Karpas-422 (cell line): ENCODE results near the gene TMF1. TPM values are rescaled to one million over a fixed set of nuclear protein-coding genes. Genes with fewer than 3 reads are reported as not detected.

Experiments used
- DNase-seq: peaks from one replicate; pipeline ENCODE4 v3.0.0-alpha.2; 2015
- H2AFZ ChIP-seq: fragments of 200-600 bp; sonication (generic); 2 replicates; pipeline ENCODE4 v1.6.1; 2014; ENCODE audit warnings: antibody characterized with exemption, low read length, mixed read lengths
- H3K27ac ChIP-seq: fragments of 200-600 bp; sonication (generic); 2 replicates; pipeline ENCODE4 v1.5.1; 2014; ENCODE audit warnings: mild to moderate bottlenecking, low read length, moderate library complexity
- H3K27me3 ChIP-seq: fragments of 200-600 bp; sonication (generic); 2 replicates; pipeline ENCODE4 v1.6.1; 2014; ENCODE audit warnings: low read length, mixed read lengths
- H3K36me3 ChIP-seq: fragments of 200-600 bp; sonication (generic); 2 replicates; pipeline ENCODE4 v1.6.1; 2014; ENCODE audit warnings: low read length, mixed read lengths; ENCODE audit not compliant: insufficient read depth
- H3K4me1 ChIP-seq: fragments of 200-600 bp; sonication (generic); 2 replicates; pipeline ENCODE4 v1.6.1; 2014; ENCODE audit warnings: mild to moderate bottlenecking, low read length, mixed read lengths
- H3K4me2 ChIP-seq: fragments of 200-600 bp; sonication (generic); 2 replicates; pipeline ENCODE4 v1.6.1; 2014; ENCODE audit warnings: low read length, low read depth, mild to moderate bottlenecking; ENCODE audit not compliant: poor library complexity, severe bottlenecking
- H3K4me3 ChIP-seq: fragments of 200-600 bp; sonication (generic); 2 replicates; pipeline ENCODE4 v1.5.1; 2014; ENCODE audit warnings: mild to moderate bottlenecking, antibody characterized with exemption, low read length, mixed read lengths
- H3K79me2 ChIP-seq: fragments of 200-600 bp; sonication (generic); 2 replicates; pipeline ENCODE4 v1.6.1; 2014; ENCODE audit warnings: mild to moderate bottlenecking, low read length, mixed read lengths
- H3K9ac ChIP-seq: fragments of 200-600 bp; sonication (generic); 2 replicates; pipeline ENCODE4 v1.6.0; 2014; ENCODE audit warnings: low read length
- H3K9me2 ChIP-seq: fragments of 200-600 bp; sonication (generic), shearing (Covaris generic); replicated peaks from 2 replicates; pipeline ENCODE4 v1.6.0; 2014; ENCODE audit warnings: mild to moderate bottlenecking, low read length, moderate library complexity; ENCODE audit not compliant: insufficient read depth
- H3K9me3 ChIP-seq: fragments of 300-700, 200-600 bp; sonication (generic); 2 replicates; pipeline ENCODE4 v1.6.1; 2014; ENCODE audit warnings: low read length, mixed read lengths
- H4K20me1 ChIP-seq: fragments of 200-600 bp; sonication (generic); 2 replicates; pipeline ENCODE4 v1.6.1; 2014; ENCODE audit warnings: mild to moderate bottlenecking, antibody characterized with exemption, low read length, low read depth; ENCODE audit not compliant: insufficient read depth
- total RNA-seq: library from RNA; depleted of rRNA; stranded (reverse); fragments of >200 nt; shearing (Covaris generic); gene quantifications from 2 replicates; pipeline ENCODE4 v1.2.3, GENCODE V29; 2014; ENCODE audit warnings: low replicate concordance

The TMF1 gene
- total RNA-seq, 1 experiment from 2014 or later, result 25.2 TPM

DNA sequence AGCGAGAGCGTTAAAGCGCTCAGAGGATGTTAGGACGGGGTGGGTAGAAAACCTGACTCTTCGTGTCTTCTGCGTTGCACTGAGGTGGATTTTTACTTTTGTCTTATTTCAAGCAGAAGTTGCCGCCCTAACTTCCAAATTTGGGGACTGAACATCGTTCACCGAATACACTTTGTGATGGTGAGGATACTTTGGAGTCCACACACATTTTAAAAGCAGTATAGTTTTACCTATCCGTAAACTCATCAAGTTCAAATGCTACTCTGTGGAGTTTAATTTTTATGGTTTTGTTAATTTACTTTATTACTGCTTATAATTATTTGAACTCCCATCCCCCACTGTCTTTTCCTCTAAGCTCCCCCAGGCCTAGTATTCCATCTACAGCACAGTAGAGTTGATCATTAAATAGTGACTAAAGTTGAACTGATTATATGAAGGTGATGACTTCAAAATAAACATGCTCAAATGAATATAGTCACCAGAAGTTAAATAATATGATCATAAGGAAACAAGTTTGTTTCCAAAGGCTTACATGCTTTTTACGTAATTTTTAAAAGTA lies 38.0 kb downstream of the TMF1 start:
- Histone ChIP-seq H3K27me3 (no peaks in the 10 kb centered on the region), H3K36me3 (peaks cover 17% of the 10 kb centered on the region; the same call in 1 of the 2 replicates), H3K4me3 (peak overlapping the region; percentile 94), H3K9me2 (no peaks in the 10 kb centered on the region), H3K9me3 (no peaks in the 10 kb centered on the region), H3K4me1 (peaks cover 30% of the 10 kb centered on the region), H3K27ac (peak overlapping the region; percentile 65), H2AFZ (peak overlapping the region; percentile 95; the same call in 1 of the 2 replicates), H3K79me2 (peaks cover 18% of the 10 kb centered on the region), H3K4me2 (peak overlapping the region; percentile 99), H4K20me1 (no peaks in the 10 kb centered on the region), H3K9ac (peak overlapping the region; percentile 94)
- DNase-seq, result peak; percentile 54

DNA sequence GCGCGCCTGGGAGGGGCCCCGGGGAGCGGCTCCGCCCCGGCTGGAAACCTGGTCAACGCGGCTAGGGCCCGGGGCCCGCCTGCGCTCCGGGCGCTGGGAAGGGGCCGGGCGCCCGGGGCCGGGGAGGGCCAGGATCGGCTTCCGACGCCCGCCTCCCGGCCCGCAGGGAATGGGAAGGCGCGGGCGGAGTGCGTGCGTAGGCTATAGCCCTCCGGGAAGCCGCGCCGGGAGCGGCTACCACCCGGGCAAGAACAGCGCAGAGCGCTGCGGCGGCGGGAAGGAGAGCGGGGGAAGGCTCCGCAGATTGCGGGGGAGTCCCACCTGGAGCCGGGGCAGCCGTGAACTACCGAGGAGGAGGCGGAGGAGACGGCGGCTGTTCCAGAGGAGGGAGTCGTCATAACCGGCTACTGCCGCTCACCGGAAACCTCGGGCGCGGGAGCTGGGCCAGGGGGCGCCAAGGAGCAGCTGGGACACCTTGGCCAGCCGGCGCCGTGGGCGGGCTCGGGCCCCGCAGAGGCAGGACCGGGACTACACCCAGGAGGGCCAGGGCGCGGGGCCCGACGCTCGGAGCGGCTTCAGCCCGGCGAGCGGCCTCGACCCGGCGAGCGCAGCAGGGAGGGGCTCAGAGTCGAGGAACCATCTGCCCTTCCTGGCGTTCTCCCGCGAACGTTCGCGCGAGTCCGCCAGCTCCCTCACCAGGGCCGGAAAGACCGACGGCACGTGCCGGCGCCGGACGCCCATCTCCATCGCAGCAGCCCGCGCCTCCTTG lies 38.7 kb downstream of the TMF1 start, which contains the start of gene EOGT:
EOGT (minus strand) TSS at position 432 of the 769 bp plus-strand sequence. CDS start 3,838 bp downstream, outside the sequence.
- H3K9me2 ChIP-seq, result no peaks in the 10 kb centered on the region

DNA sequence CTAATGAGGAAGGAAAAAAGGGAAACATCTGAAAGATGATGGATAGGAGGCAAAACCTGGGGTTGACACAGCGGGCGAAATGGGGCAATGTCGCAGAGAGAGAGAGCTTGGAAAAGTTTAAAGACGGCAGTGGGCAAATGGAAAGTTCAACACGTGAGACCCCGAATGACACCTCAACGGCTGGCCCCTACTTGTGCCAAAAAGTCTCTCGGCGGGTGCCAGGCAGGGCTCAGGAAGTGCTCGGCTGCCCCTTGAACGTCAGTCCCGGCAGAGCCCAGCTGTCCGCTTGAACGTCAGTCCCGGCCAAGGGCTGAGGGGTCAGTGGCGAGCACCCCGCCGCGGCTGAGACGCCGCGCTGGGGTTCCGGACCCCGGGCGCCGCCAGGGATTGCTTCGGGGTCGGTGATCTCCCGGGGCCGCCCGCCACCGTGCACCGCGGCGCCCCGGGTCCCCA lies 39.3 kb downstream of the TMF1 start:
- Histone ChIP-seq H2AFZ (peak overlapping the region; percentile 95; the same call in 1 of the 2 replicates), H3K4me2 (peak overlapping the region; percentile 99), H3K4me1 (peaks cover 30% of the 10 kb centered on the region), H3K4me3 (peak overlapping the region; percentile 94), H3K9me2 (no peaks in the 10 kb centered on the region), H3K9ac (peak overlapping the region; percentile 94), H3K27ac (peak overlapping the region; percentile 65; the same call in 1 of the 2 replicates), H3K9me3 (no peaks in the 10 kb centered on the region), H3K27me3 (no peaks in the 10 kb centered on the region), H3K79me2 (peaks cover 18% of the 10 kb centered on the region), H3K36me3 (peaks cover 22% of the 10 kb centered on the region; the same call in 1 of the 2 replicates), H4K20me1 (no peaks in the 10 kb centered on the region)
- peak; percentile 67 for DNase-seq

More for the DNA sequence above, 38.7 kb downstream of the TMF1 start, which contains the start of gene EOGT:
- Histone ChIP-seq H3K79me2 (peaks cover 18% of the 10 kb centered on the region), H3K9me3 (no peaks in the 10 kb centered on the region), H3K27me3 (no peaks in the 10 kb centered on the region), H3K4me1 (peaks cover 30% of the 10 kb centered on the region), H2AFZ (peak within 1 kb of the TSS; percentile 95), H4K20me1 (no peaks in the 10 kb centered on the region), H3K4me3 (peak within 1 kb of the TSS; percentile 94), H3K36me3 (peaks cover 17% of the 10 kb centered on the region; the same call in 1 of the 2 replicates), H3K4me2 (peak within 1 kb of the TSS; percentile 99), H3K27ac (peak within 1 kb of the TSS; percentile 65), H3K9ac (peak within 1 kb of the TSS; percentile 94)
- DNase-seq, result peak; percentile 91

DNA sequence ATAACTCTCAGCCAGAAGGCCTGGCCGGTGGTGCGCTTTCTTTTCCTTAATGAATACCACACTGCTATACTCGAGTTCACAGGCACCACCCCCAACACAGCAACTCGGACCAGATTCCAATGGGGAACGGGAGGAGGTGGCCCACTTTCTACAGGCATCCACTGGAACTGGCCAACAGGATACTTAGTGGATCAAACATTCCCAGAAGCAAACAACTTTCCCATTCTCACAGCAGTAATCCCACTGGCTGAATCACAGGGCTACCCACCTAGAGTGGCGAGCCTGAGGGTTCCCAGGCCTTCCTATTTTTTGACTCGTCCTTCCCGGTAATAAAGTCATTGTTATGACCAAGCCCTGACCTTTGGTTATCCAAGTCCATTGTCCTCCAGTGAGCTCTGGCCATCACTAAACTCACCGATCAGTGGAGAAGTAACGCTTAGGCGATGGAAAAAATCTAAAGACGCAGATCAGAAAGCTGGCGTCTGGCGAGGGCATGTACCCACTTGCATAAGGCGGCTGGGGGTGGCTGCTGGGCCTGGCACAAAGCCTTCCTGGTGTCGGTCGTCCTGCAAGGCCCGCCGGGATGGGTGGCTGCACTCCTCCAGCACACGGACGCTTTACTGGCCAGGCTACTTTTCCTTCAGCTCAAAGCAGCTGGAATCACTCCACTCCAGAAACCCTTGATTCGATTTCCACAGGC lies 39.9 kb downstream of the TMF1 start:
- DNase-seq, result no peak
- Histone ChIP-seq H3K4me3 (peak overlapping the region; percentile 94), H3K9ac (peak overlapping the region; percentile 94), H3K36me3 (peaks cover 20% of the 10 kb centered on the region; the same call in 1 of the 2 replicates), H2AFZ (peak overlapping the region; percentile 95; the same call in 1 of the 2 replicates), H3K27ac (no peak overlapping the region), H3K9me3 (no peaks in the 10 kb centered on the region), H3K27me3 (no peaks in the 10 kb centered on the region), H3K4me2 (peak overlapping the region; percentile 99), H3K9me2 (no peaks in the 10 kb centered on the region), H3K79me2 (peaks cover 18% of the 10 kb centered on the region), H4K20me1 (no peaks in the 10 kb centered on the region), H3K4me1 (peaks cover 30% of the 10 kb centered on the region)

DNA sequence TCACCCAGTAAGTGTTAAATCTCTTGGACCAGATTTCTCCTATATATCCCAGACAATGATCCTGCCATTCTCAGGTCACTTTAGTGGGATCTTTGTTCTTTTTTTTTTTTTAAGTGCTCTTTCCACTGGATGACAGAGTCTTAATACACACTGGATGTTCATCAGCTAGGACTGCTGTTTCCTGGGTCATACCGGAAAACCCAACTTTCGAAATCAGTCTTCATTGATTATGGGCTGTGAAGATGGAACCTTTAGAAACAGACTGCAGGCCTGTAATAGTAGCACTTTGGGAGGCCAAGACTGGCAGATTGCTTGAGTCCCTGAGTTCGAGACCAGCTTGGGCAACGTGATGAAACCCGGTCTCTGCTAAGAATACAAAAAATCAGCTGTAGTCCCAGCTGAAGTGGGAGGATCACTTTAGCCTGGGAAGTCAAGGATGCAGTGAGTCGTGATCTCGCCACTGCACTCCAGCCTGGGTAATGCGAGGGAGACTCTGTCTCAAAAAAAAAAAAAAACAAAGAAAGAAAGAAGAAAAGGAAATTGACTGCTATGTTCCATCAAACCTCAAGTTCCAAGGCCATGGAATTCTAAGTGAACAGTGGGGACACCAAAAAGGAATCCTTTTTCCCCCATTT lies 40.9 kb downstream of the TMF1 start:
- no peak overlapping the region for H3K4me3 ChIP-seq
- DNase-seq, result no peak
- peaks cover 25% of the 10 kb centered on the region; the same call in 1 of the 2 replicates for H3K36me3 ChIP-seq
- H3K27me3 ChIP-seq, result no peaks in the 10 kb centered on the region
- H3K4me2 ChIP-seq, result no peak overlapping the region
- no peak overlapping the region for H3K27ac ChIP-seq
- H3K4me1 ChIP-seq, result peaks cover 30% of the 10 kb centered on the region
- H3K9me3 ChIP-seq, result no peaks in the 10 kb centered on the region
- H3K9ac ChIP-seq, result no peak overlapping the region
- H3K9me2 ChIP-seq, result no peaks in the 10 kb centered on the region
- H2AFZ ChIP-seq, result no peak overlapping the region
- peaks cover 18% of the 10 kb centered on the region for H3K79me2 ChIP-seq
- H4K20me1 ChIP-seq, result no peaks in the 10 kb centered on the region

DNA sequence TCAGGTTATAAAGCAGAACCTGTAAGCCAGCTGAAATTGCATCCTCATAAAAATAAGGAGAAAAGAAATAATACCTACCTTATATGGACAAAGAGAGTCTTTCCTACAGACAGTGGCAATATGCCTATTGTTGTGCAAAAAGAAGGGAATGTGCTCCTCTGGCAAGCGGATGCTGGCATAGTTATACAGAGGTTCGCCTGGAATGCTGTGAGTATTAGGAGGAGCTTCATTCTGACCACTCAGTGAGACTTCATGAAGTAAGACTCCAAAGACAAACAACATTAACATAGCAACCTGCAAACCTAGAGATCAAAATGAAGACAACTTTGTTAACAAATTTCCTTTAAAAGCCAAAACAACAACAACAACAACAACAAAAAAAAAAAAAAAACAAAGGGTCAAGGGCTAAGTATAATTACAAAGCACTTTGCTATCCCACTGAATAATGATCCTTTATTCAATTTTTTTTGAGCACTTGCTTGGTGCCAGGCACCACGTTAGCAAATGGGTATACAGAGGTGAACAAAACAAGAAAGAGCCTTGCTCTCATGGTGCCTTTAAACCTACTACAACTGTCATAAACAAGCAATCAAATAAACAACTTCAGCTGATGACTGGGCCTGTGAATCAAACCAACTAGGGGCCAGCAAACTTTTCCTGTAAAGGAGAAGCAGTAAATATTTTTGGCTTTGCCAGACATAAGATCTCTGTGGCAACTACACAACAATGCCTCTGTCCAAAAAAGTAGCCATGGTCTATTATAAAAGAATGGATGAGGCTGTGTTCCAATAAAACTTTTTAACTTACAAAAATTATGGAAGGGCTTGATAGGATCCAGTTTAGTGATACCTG lies 42.3 kb downstream of the TMF1 start:
- peaks cover 21% of the 10 kb centered on the region for H3K4me1 ChIP-seq
- peaks cover 12% of the 10 kb centered on the region for H3K79me2 ChIP-seq
- no peak overlapping the region for H3K4me3 ChIP-seq
- H3K9me3 ChIP-seq, result no peaks in the 10 kb centered on the region
- no peak overlapping the region for H2AFZ ChIP-seq
- H3K9ac ChIP-seq, result no peak overlapping the region
- no peaks in the 10 kb centered on the region for H4K20me1 ChIP-seq
- no peak for DNase-seq
- peaks cover 29% of the 10 kb centered on the region; the same call in 1 of the 2 replicates for H3K36me3 ChIP-seq
- H3K9me2 ChIP-seq, result no peaks in the 10 kb centered on the region
- H3K27me3 ChIP-seq, result no peaks in the 10 kb centered on the region
- no peak overlapping the region for H3K27ac ChIP-seq
- H3K4me2 ChIP-seq, result no peak overlapping the region

DNA sequence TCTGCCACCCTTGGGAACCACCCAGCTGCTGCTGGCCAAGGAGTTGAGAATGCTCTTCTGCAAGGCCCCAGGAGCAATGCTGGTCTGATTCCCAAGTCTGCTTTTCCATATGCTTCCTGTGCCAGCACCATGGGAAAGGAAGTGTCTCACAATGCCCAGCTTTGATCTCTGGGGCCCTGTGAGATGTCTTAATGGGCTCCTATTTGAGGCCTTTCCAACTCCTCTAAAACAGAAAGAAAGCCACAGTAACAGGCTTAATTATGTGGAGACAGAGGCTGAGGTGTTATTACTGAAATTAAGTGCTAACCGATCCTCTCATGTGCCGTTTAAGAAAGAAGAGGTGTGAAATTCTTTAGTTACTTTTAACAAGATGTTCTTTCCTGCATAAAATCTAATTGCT lies 43.2 kb downstream of the TMF1 start:
- peaks cover 4% of the 10 kb centered on the region; the same call in 1 of the 2 replicates for H3K79me2 ChIP-seq
- no peaks in the 10 kb centered on the region for H3K27me3 ChIP-seq
- H3K4me1 ChIP-seq, result peaks cover 13% of the 10 kb centered on the region
- H3K4me3 ChIP-seq, result no peak overlapping the region
- no peaks in the 10 kb centered on the region for H4K20me1 ChIP-seq
- no peak overlapping the region for H2AFZ ChIP-seq
- H3K9me2 ChIP-seq, result no peaks in the 10 kb centered on the region
- no peaks in the 10 kb centered on the region for H3K9me3 ChIP-seq
- no peak overlapping the region for H3K9ac ChIP-seq
- peaks cover 32% of the 10 kb centered on the region; the same call in 1 of the 2 replicates for H3K36me3 ChIP-seq
- no peak overlapping the region for H3K4me2 ChIP-seq
- DNase-seq, result no peak
- H3K27ac ChIP-seq, result no peak overlapping the region
